ENCODE results near the gene CASP7.

Gene CASP7

GRCh38 chr10:113665806-113666354 lies 13.8 kb upstream of the CASP7 start:
- DNase-seq (ENCODE audit: low spot score): no peak

- no peak for DNase-seq (ENCODE audit: low spot score)
Measured at GRCh38 chr10:113666682-113667252, 12.9 kb upstream of the CASP7 start.

GRCh38 chr10:113680190-113681111 lies 739 bp downstream of the CASP7 start:
- peak; percentile 20 for DNase-seq (ENCODE audit: low spot score)

- DNase-seq (ENCODE audit: low spot score): no peak
Measured at GRCh38 chr10:113681533-113682470, 2.1 kb downstream of the CASP7 start.

GRCh38 chr10:113683300-113683699 lies 3.6 kb downstream of the CASP7 start:
- no peak for DNase-seq (ENCODE audit: low spot score)

GRCh38 chr10:113686028-113686427 lies 6.3 kb downstream of the CASP7 start:
- no peak for DNase-seq (ENCODE audit: low spot score)

- no peak for DNase-seq (ENCODE audit: low spot score)
Measured at GRCh38 chr10:113687037-113687436, 7.3 kb downstream of the CASP7 start.

GRCh38 chr10:113689057-113689456 lies 9.3 kb downstream of the CASP7 start:
- no peak for DNase-seq (ENCODE audit: low spot score)

- DNase-seq (ENCODE audit: low spot score): no peak
Measured at GRCh38 chr10:113689574-113689973, 9.9 kb downstream of the CASP7 start.

- DNase-seq (ENCODE audit: low spot score): no peak
Measured at GRCh38 chr10:113690749-113691148, 11.0 kb downstream of the CASP7 start.

GRCh38 chr10:113691381-113691780 lies 11.7 kb downstream of the CASP7 start:
- no peak for DNase-seq (ENCODE audit: low spot score)

- no peak for DNase-seq (ENCODE audit: low spot score)
Measured at GRCh38 chr10:113692271-113692670, 12.6 kb downstream of the CASP7 start.

GRCh38 chr10:113693348-113693747 lies 13.6 kb downstream of the CASP7 start:
- no peak for DNase-seq (ENCODE audit: low spot score)

GRCh38 chr10:113695691-113696090 lies 16.0 kb downstream of the CASP7 start:
- no peak for DNase-seq (ENCODE audit: low spot score)

GRCh38 chr10:113697595-113697994 lies 17.9 kb downstream of the CASP7 start:
- DNase-seq (ENCODE audit: low spot score): no peak

- peak; percentile 37 for DNase-seq (ENCODE audit: low spot score)
Measured at GRCh38 chr10:113704637-113705343, 25.1 kb downstream of the CASP7 start.

GRCh38 chr10:113705344-113705652 lies 25.6 kb downstream of the CASP7 start:
- no peak for DNase-seq (ENCODE audit: low spot score)

GRCh38 chr10:113706623-113707022 lies 26.9 kb downstream of the CASP7 start:
- no peak for DNase-seq (ENCODE audit: low spot score)

GRCh38 chr10:113708640-113709039 lies 28.9 kb downstream of the CASP7 start:
- no peak for DNase-seq (ENCODE audit: low spot score)

GRCh38 chr10:113709221-113709838 lies 29.6 kb downstream of the CASP7 start:
- no peak for DNase-seq (ENCODE audit: low spot score)

- no peak for DNase-seq (ENCODE audit: low spot score)
Measured at GRCh38 chr10:113711142-113711541, 31.4 kb downstream of the CASP7 start.

Data from SK-N-DZ (cell line).